Ishikawa (cell line): ENCODE measurements around the gene RPTOR.

Source experiments
- CREB1 ChIP-seq: IDR thresholded peaks from 2 replicates; pipeline ENCODE4 v1.6.1; 2012; ENCODE audit warnings: low read depth
- EGR1 ChIP-seq: IDR thresholded peaks from 2 replicates; pipeline ENCODE4 v1.6.1; 2012
- EP300 ChIP-seq: IDR thresholded peaks from 2 replicates; pipeline ENCODE4 v1.6.1; 2012; ENCODE audit warnings: borderline replicate concordance
- FOXM1 ChIP-seq: IDR thresholded peaks from 2 replicates; pipeline ENCODE4 v1.6.1; 2012; ENCODE audit warnings: low read depth, borderline replicate concordance
- NFIC ChIP-seq: IDR thresholded peaks from 2 replicates; pipeline ENCODE4 v1.6.1; 2012
- RAD21 ChIP-seq: IDR thresholded peaks from 2 replicates; pipeline ENCODE4 v1.6.1; 2012; ENCODE audit warnings: low read depth
- REST ChIP-seq: IDR thresholded peaks from 2 replicates; pipeline ENCODE4 v1.6.1; 2012; ENCODE audit warnings: low read depth, mild to moderate bottlenecking
- TEAD4 ChIP-seq: IDR thresholded peaks from 2 replicates; pipeline ENCODE4 v1.6.1; 2012
- USF1 ChIP-seq: IDR thresholded peaks from 2 replicates; pipeline ENCODE4 v1.6.1; 2012
- YY1 ChIP-seq: IDR thresholded peaks from 2 replicates; pipeline ENCODE4 v1.6.1; 2012; ENCODE audit warnings: low read depth
- TF ChIP-seq, protein P1 (sequence below): IDR thresholded peaks from 2 replicates; pipeline ENCODE4 v1.6.1; 2012

DNA sequence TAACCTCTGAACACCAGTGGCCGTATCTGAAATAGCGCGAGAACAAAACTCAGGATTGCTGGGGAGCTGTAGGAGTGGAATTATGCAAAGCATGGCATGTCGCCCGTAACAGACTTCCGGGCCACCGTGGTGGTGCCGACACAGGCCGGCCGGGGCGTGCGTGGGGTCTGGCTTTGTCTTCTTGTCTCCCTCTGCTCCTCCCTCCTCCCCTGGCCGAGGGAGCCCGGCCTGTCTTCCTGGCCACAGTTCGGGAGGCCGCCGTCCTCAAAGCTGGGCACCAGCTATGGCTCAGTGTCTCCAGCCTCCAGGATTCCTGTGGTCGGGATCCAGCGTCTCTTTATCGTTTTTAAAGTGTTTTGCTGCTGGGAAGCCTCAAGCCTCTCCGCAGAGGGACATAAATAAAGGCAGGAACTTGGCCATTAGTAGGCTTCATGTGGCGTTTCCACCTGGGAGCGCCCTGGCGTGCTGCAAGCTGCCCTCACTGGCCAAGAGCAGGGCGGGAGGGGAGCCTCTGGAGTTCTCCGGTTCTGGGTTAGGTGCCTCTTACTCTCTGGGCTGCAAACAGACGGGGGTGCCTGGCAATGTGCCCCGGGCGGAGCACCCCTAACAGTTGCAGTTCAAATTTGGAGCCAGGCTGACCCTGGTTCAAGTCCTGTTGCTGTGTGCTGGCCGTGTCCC lies 46.3 kb upstream of the RPTOR start:
- TF ChIP-seq, protein P1, sequence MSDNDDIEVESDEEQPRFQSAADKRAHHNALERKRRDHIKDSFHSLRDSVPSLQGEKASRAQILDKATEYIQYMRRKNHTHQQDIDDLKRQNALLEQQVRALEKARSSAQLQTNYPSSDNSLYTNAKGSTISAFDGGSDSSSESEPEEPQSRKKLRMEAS: no peak
- TF ChIP-seq TEAD4 (no peak), USF1 (no peak), NFIC (no peak), CREB1 (no peak), RAD21 (no peak), YY1 (no peak), EP300 (no peak), EGR1 (no peak), FOXM1 (no peak), REST (no peak)
